Fibroblast of peridontal ligament (primary cell): ENCODE results near the gene MAPK10.
"Not testable (repeated sequence)": the region's sequence is repeated elsewhere in the genome, so short reads cannot be mapped to it uniquely, and the experiment has no call there.

Experiments used
- DNase-seq: peaks from one replicate; pipeline ENCODE4 v3.0.0-alpha.2; 2010; ENCODE audit errors: extremely low read depth

MAPK10 gene

GRCh38 chr4:86184901-86185285 lies 175.0 kb downstream of the MAPK10 start:
- no peak for DNase-seq

- peak; percentile 66 for DNase-seq
Observed at GRCh38 chr4:86184216-86184900, 175.5 kb downstream of the MAPK10 start.

- peak; percentile 19 for DNase-seq
Observed at GRCh38 chr4:86181585-86181984, 178.3 kb downstream of the MAPK10 start.

- no peak for DNase-seq
Observed at GRCh38 chr4:86178211-86178610, 181.6 kb downstream of the MAPK10 start.

- DNase-seq: no peak
Observed at GRCh38 chr4:86174506-86174905, 185.3 kb downstream of the MAPK10 start.

GRCh38 chr4:86168335-86168734 lies 191.5 kb downstream of the MAPK10 start:
- not testable (repeated sequence) for DNase-seq

GRCh38 chr4:86160426-86160825 lies 199.4 kb downstream of the MAPK10 start:
- no peak for DNase-seq

- no peak for DNase-seq
Observed at GRCh38 chr4:86159216-86159615, 200.6 kb downstream of the MAPK10 start.

- DNase-seq: no peak
Observed at GRCh38 chr4:86156531-86156930, 203.3 kb downstream of the MAPK10 start.

- DNase-seq: no peak
Observed at GRCh38 chr4:86155766-86156165, 204.1 kb downstream of the MAPK10 start.

GRCh38 chr4:86152454-86152853 lies 207.4 kb downstream of the MAPK10 start:
- DNase-seq: no peak

- no peak for DNase-seq
Observed at GRCh38 chr4:86151196-86151595, 208.7 kb downstream of the MAPK10 start.

GRCh38 chr4:86141161-86141560 lies 218.7 kb downstream of the MAPK10 start:
- no peak for DNase-seq

GRCh38 chr4:86132468-86132867 lies 227.4 kb downstream of the MAPK10 start:
- no peak for DNase-seq

- no peak for DNase-seq
Observed at GRCh38 chr4:86131456-86131855, 228.4 kb downstream of the MAPK10 start.

- no peak for DNase-seq
Observed at GRCh38 chr4:86130160-86130933, 229.5 kb downstream of the MAPK10 start.

- DNase-seq: no peak
Observed at GRCh38 chr4:86129546-86129945, 230.3 kb downstream of the MAPK10 start.

GRCh38 chr4:86122404-86122803 lies 237.4 kb downstream of the MAPK10 start:
- peak; percentile 41 for DNase-seq

GRCh38 chr4:86118711-86119110 lies 241.1 kb downstream of the MAPK10 start:
- peak; percentile 34 for DNase-seq

GRCh38 chr4:86117705-86118302 lies 242.0 kb downstream of the MAPK10 start:
- DNase-seq: peak; percentile 98

- DNase-seq: no peak
Observed at GRCh38 chr4:86114563-86114962, 245.3 kb downstream of the MAPK10 start.

GRCh38 chr4:86108834-86109233 lies 251.0 kb downstream of the MAPK10 start:
- no peak for DNase-seq

GRCh38 chr4:86108137-86108536 lies 251.7 kb downstream of the MAPK10 start:
- DNase-seq: peak; percentile 10
